Measurements from ENCODE around the gene ADAM12. TPM values are rescaled to one million over a fixed set of nuclear protein-coding genes. Genes with fewer than 3 reads are reported as not detected.

ADAM12 gene
- polyA plus RNA-seq, 3 donors = 1.0 to 9.2 (median 1.5) TPM

GRCh38 chr10:126290232-126290631 lies 98.0 kb downstream of the ADAM12 start:
- WGBS, 3 donors = 86 to 91% (median 87%) methylated on average over 6 of the region's 6 CpGs

GRCh38 chr10:126288547-126289493 lies 99.5 kb downstream of the ADAM12 start:
- WGBS, 3 donors = 88 to 95% (median 89%) methylated on average over 16 of the region's 16 CpGs
- H3K27ac ChIP-seq (ENCODE audit: low read depth, low read length) = no peak overlapping the region

More at GRCh38 chr10:126290232-126290631, 98.0 kb downstream of the ADAM12 start:
- no peak overlapping the region for H3K27ac ChIP-seq (ENCODE audit: low read depth, low read length)

- WGBS, 3 donors = 66 to 79% (median 72%) methylated on average over 6 of the region's 6 CpGs
- H3K27ac ChIP-seq (ENCODE audit: low read depth, low read length) = no peak overlapping the region
These were observed 102.0 kb downstream of the ADAM12 start for GRCh38 chr10:126286256-126286780.

- no peak overlapping the region for H3K27ac ChIP-seq (ENCODE audit: low read depth, low read length)
- WGBS, 3 donors = 84 to 95% (median 90%) methylated on average over 3 of the region's 3 CpGs
These were observed 105.0 kb downstream of the ADAM12 start for GRCh38 chr10:126283307-126283706.

- WGBS, 3 donors = 65 to 66% (median 65%) methylated on average over 6 of the region's 6 CpGs
- no peak overlapping the region for H3K27ac ChIP-seq (ENCODE audit: low read depth, low read length)
These were observed 109.4 kb downstream of the ADAM12 start for GRCh38 chr10:126278851-126279250.

GRCh38 chr10:126277181-126277580 lies 111.1 kb downstream of the ADAM12 start:
- H3K27ac ChIP-seq (ENCODE audit: low read depth, low read length) = no peak overlapping the region
- WGBS, 3 donors = 35 to 68% (median 63%) methylated on average over 5 of the region's 5 CpGs

- no peak overlapping the region for H3K27ac ChIP-seq (ENCODE audit: low read depth, low read length)
- WGBS, 3 donors = 82 to 87% (median 85%) methylated on average over 2 of the region's 2 CpGs
These were observed 115.8 kb downstream of the ADAM12 start for GRCh38 chr10:126272526-126272925.

- 85 to 91% (median 88%) methylated on average over 5 of the region's 5 CpGs for WGBS, 3 donors
These were observed 118.2 kb downstream of the ADAM12 start for GRCh38 chr10:126270111-126270510.

GRCh38 chr10:126268013-126268920 lies 120.0 kb downstream of the ADAM12 start:
- H3K27ac ChIP-seq (ENCODE audit: low read depth, low read length) = no peak overlapping the region
- WGBS, 3 donors = 74 to 81% (median 77%) methylated on average over 12 of the region's 12 CpGs

More at GRCh38 chr10:126270111-126270510, 118.2 kb downstream of the ADAM12 start:
- H3K27ac ChIP-seq (ENCODE audit: low read depth, low read length) = no peak overlapping the region

- 58 to 64% (median 59%) methylated on average over 14 of the region's 14 CpGs for WGBS, 3 donors
- no peak overlapping the region for H3K27ac ChIP-seq (ENCODE audit: low read depth, low read length)
These were observed 123.9 kb downstream of the ADAM12 start for GRCh38 chr10:126264102-126265018.

- H3K27ac ChIP-seq (ENCODE audit: low read depth, low read length) = no peak overlapping the region
- WGBS, 3 donors = 56 to 73% (median 71%) methylated on average over 4 of the region's 4 CpGs
These were observed 125.1 kb downstream of the ADAM12 start for GRCh38 chr10:126263006-126263676.

GRCh38 chr10:126262233-126262838 lies 125.9 kb downstream of the ADAM12 start:
- WGBS, 3 donors = 33 to 61% (median 55%) methylated on average over 1 of the region's 1 CpG
- H3K27ac ChIP-seq (ENCODE audit: low read depth, low read length) = no peak overlapping the region

GRCh38 chr10:126259760-126260479 lies 128.4 kb downstream of the ADAM12 start:
- no peak overlapping the region for H3K27ac ChIP-seq (ENCODE audit: low read depth, low read length)

GRCh38 chr10:126256864-126257263 lies 131.4 kb downstream of the ADAM12 start:
- WGBS, 3 donors = 78 to 90% (median 89%) methylated on average over 1 of the region's 1 CpG
- no peak overlapping the region for H3K27ac ChIP-seq (ENCODE audit: low read depth, low read length)

More at GRCh38 chr10:126259760-126260479, 128.4 kb downstream of the ADAM12 start:
- 76 to 89% (median 88%) methylated on average over 7 of the region's 7 CpGs for WGBS, 3 donors

GRCh38 chr10:126255313-126255712 lies 133.0 kb downstream of the ADAM12 start:
- no peak overlapping the region for H3K27ac ChIP-seq (ENCODE audit: low read depth, low read length)
- WGBS, 3 donors = 82 to 92% (median 89%) methylated on average over 8 of the region's 8 CpGs

- no peak overlapping the region for H3K27ac ChIP-seq (ENCODE audit: low read depth, low read length)
- WGBS, 3 donors = 63 to 81% (median 69%) methylated on average over 4 of the region's 4 CpGs
These were observed 134.7 kb downstream of the ADAM12 start for GRCh38 chr10:126253611-126253998.

Measured in adipose tissue (tissue), 3 donors.